GM18511 (cell line): ENCODE data around the gene LTO1.
"Not testable (repeated sequence)": the region's sequence is repeated elsewhere in the genome, so short reads cannot be mapped to it uniquely, and the experiment has no call there.

Source experiments
- ATAC-seq: cut with Tn5 transposase; IDR thresholded peaks from one replicate; pipeline ENCODE4 v1.9.1; 2021; ENCODE audit warnings: mild to moderate bottlenecking, moderate library complexity; ENCODE audit not compliant: unreplicated experiment

The LTO1 gene

GRCh38 chr11:69636512-69637197, 38.5 kb downstream of the LTO1 start:
- ATAC-seq: no peak

DNA sequence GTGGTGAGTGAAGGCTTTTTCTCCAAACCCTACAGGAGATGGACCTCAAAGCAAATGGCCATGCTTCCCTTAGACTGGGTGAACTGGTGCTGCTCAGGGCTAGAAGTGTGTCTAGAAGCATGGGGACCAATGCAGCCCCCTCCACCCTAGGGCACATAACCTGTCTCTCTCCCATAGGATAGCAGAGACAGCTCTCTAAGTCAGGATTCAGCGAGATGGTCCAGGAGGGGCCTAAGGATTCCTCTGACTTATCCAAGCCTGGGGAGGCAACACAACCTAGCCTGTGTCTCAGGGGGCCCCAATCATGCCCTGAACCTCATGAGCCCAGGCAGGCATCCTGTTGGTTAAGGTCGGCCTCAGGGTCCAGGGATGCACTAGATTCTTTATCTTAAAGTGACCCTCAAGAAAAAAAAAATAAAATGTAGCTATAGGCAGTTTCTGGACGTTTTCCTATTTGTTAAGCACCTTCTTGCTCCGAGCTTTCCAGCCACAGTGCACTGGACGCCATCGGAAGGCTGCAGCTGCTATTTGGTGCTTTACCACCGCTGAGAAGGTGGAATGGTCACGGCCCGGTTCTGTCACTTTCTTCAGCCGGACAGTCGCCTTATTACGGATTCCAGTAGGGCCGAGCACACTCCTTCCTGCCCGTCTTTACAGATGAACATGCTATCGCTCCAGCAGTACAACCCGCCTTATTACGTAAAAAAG, 39.2 kb downstream of the LTO1 start:
- no peak for ATAC-seq

DNA sequence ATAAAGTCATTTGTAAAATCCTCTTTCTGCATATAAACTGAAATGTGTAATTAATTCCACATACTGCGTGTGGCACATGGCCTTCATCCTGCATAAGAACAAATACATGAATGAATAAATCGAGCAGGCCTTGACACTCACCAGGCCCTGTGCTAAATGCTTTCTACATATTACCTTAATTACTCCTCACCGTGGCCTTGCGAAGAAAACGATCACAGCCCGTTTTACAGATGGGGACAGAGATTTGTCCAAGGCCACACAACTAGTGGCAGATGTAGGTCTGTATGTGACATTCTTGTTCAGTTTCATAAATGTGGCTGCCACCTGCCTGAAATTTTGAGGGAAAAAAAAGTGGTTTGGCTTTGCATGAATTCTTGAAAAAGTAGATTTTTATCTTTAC, 40.0 kb downstream of the LTO1 start:
- no peak for ATAC-seq

DNA sequence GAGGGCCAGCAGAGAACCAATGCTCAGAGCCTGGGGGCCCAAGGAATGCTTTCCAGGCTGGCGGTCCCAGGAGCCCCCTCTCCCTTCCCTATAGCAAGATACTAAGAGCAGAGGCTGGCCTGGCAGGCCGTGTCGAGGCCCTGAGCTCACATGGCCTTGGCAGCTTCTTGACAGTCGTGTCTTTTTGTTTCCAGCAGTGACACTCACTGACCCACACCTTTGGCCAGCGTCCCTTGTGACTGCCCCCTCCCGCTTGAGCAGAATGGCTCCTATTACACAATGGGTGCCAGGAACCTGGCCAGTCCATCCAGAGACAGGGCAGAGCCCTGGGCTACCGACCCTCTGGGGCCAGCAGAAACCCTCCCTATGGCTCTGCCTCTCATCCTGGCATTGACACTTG, 40.6 kb downstream of the LTO1 start:
- ATAC-seq: no peak

- ATAC-seq: no peak
Measured at GRCh38 chr11:69634069-69634468, 41.1 kb downstream of the LTO1 start.

DNA sequence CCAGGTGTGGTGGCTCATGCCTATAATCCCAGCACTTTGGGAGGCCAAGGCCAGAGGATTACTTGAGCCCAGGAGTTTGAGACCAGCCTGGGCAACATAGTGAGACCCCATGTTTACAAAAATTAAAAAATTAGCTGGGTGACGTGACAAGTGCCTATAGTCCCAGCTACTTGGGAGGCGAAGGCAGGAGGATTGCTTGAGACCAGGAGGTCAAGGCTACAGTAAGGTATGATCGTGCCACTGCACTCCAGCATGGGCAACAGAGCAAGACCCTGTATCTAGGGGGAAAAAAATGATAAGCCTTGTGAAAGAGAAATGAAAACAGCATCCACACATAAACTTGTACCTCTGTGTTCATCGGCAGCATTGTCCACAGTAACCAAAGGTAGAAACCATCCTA, 42.3 kb downstream of the LTO1 start:
- no peak for ATAC-seq

DNA sequence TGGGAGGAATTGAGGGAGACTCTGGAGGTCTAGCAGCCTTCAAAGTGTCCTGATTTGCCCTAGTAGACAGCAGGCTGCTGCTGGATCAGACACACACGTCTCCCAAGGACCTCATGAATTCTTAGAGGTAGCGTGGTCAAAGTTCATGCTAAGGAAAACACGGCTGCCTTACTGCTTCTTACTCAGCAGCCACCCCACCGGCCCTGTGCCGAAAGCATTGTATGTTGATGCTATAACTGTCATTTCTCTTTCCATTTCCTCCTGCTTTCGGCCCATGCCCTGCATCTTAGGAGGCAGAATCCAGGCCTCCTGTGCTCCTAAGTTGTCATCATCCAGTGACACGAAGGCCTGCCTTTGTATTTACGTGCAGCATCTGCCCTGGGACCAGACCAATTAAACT, 44.7 kb downstream of the LTO1 start:
- no peak for ATAC-seq

DNA sequence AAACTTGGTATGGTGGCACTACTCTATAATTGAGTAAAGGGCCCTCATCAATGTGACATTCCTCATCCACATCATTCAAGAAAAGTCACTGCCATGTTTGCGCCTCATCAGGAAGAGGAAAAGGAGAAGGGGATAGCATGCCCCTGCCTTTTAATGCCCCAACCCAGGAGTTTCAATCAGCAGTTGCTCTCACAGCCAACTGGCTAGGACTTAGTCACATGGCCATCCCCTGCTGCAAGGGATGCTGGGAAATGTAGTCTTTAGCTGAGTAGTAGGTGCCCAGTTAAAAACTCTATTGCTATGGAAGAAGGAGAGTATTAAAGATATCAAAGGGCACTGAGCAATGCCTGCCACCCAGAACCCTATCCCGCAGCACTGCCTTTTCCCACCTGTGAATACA, 45.1 kb downstream of the LTO1 start:
- no peak for ATAC-seq

DNA sequence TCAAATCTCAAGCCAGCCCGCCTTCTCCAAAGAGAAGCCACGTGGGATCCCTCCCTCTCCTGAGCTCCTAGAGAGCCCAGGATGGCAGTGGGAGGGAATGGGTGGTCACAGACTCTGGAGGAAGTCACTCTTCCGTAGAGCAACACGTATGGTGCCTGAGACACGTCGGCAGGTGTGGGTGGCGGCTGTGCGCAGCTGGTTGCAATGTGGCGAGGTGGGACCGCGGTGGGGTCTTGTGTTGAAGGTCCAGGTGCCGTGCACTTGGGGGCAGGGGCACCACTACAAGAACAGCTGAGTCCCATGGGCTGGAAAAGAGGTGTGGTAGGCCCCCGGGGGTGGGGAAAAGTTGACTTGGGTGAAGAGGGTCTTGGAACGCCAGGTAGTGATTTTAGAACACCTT, 47.6 kb downstream of the LTO1 start:
- ATAC-seq: no peak

GRCh38 chr11:69625476-69625875, 49.7 kb downstream of the LTO1 start:
- ATAC-seq: no peak

DNA sequence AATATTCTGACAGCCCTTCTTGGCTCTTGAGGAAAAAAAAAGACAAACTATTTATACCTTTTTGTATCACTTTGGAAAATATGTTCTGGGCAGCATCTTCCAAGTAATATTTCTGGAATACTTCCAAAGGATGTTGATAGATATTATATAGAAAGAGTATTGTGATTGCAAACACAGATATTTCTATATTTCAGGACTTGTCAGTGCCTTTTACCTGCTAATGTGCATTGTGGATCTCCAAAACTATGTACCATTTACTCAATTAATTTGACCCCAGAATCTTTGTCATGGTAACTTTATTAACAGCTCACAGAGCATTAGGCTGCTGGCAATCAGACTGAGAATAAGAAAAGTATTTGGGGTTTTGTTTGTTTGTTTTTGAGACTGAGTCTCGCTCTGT, 50.9 kb downstream of the LTO1 start:
- no peak for ATAC-seq

GRCh38 chr11:69622097-69622681, 53.0 kb downstream of the LTO1 start:
- not testable (repeated sequence) for ATAC-seq

GRCh38 chr11:69620683-69621290, 54.4 kb downstream of the LTO1 start:
- no peak for ATAC-seq

- no peak for ATAC-seq
Measured at GRCh38 chr11:69618237-69618636, 56.9 kb downstream of the LTO1 start.

DNA sequence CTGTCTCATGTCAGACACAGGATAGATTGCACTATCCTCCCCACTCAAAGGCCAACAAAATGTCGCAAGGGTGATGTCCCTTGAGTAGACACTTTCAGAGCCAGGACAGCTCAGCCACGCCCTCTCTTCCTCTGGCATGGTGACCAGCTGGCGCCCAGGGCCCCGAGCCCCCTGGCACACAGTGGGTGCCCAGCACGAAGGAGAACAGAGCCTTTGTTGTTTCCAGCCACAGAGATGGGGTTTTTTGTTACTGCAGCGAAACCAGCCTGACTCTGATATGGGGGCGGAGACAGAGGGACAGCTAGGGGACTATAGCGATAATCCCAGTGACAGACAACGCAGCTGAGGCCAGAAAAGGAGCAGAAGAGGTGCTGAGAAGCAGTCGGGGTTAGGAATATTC, 57.5 kb downstream of the LTO1 start:
- no peak for ATAC-seq

- ATAC-seq: no peak
Measured at GRCh38 chr11:69617220-69617619, 57.9 kb downstream of the LTO1 start.
